ENCODE measurements around the gene ZNF536.

The ZNF536 gene

GRCh38 chr19:30369833-30370232 lies 2.4 kb upstream of the ZNF536 start:
- H3K4me3 ChIP-seq (ENCODE audit: control insufficient read depth, low read depth, low read length) = no peak overlapping the region
- DNase-seq (ENCODE audit: low read depth) = no peak
- no peak for TF ChIP-seq CTCF (conservative IDR thresholded peaks at IDR 0.05; ENCODE audit: control insufficient read depth, insufficient read depth, low read depth, low read length)

GRCh38 chr19:30371161-30371836 lies 885 bp upstream of the ZNF536 start:
- no peak for DNase-seq (ENCODE audit: low read depth)

GRCh38 chr19:30373593-30373992 lies 1.4 kb downstream of the ZNF536 start:
- H3K4me3 ChIP-seq (ENCODE audit: control insufficient read depth, low read depth, low read length) = no peak overlapping the region
- no peak for DNase-seq (ENCODE audit: low read depth)
- no peak for TF ChIP-seq CTCF (conservative IDR thresholded peaks at IDR 0.05; ENCODE audit: control insufficient read depth, insufficient read depth, low read depth, low read length)

More at GRCh38 chr19:30371161-30371836, 885 bp upstream of the ZNF536 start:
- no peak for TF ChIP-seq CTCF (conservative IDR thresholded peaks at IDR 0.05; ENCODE audit: control insufficient read depth, insufficient read depth, low read depth, low read length)
- no peak overlapping the region for H3K4me3 ChIP-seq (ENCODE audit: control insufficient read depth, low read depth, low read length)

- no peak for TF ChIP-seq CTCF (conservative IDR thresholded peaks at IDR 0.05; ENCODE audit: control insufficient read depth, insufficient read depth, low read depth, low read length)
- no peak overlapping the region for H3K4me3 ChIP-seq (ENCODE audit: control insufficient read depth, low read depth, low read length)
Measured at GRCh38 chr19:30374539-30374864, 2.3 kb downstream of the ZNF536 start.

GRCh38 chr19:30374865-30375552 lies 2.8 kb downstream of the ZNF536 start:
- H3K4me3 ChIP-seq (ENCODE audit: control insufficient read depth, low read depth, low read length) = no peak overlapping the region
- no peak for TF ChIP-seq CTCF (conservative IDR thresholded peaks at IDR 0.05; ENCODE audit: control insufficient read depth, insufficient read depth, low read depth, low read length)
- DNase-seq (ENCODE audit: low read depth) = no peak

More at GRCh38 chr19:30374539-30374864, 2.3 kb downstream of the ZNF536 start:
- DNase-seq (ENCODE audit: low read depth) = no peak

GRCh38 chr19:30375553-30376031 lies 3.4 kb downstream of the ZNF536 start:
- no peak for DNase-seq (ENCODE audit: low read depth)
- no peak for TF ChIP-seq CTCF (conservative IDR thresholded peaks at IDR 0.05; ENCODE audit: control insufficient read depth, insufficient read depth, low read depth, low read length)
- no peak overlapping the region for H3K4me3 ChIP-seq (ENCODE audit: control insufficient read depth, low read depth, low read length)

Measured in fibroblast of mammary gland (primary cell).